Epithelial cell of proximal tubule (primary cell): ENCODE measurements around the gene FBXL20. TPM values are rescaled to one million over a fixed set of nuclear protein-coding genes. Genes with fewer than 3 reads are reported as not detected.

Source experiments
- DNase-seq: peaks from one replicate; pipeline ENCODE4 v3.0.0-alpha.2; 2011; ENCODE audit warnings: low read depth
- H3K4me3 ChIP-seq: 2 replicates; pipeline ENCODE4 v1.5.1; 2011; ENCODE audit warnings: low read depth, mild to moderate bottlenecking, low read length
- total RNA-seq: library from RNA; depleted of rRNA; stranded (reverse); fragments of >200 nt; gene quantifications from 2 replicates; pipeline ENCODE4 v1.2.3, GENCODE V29; 2015
- TF ChIP-seq, protein P1 (sequence below): conservative IDR thresholded peaks from 2 replicates; pipeline ENCODE4 v1.5.1; 2012; ENCODE audit warnings: low read depth, mild to moderate bottlenecking, low read length

FBXL20 gene
- total RNA-seq, 1 donor from 2014 or later, result 9.3 TPM

DNA sequence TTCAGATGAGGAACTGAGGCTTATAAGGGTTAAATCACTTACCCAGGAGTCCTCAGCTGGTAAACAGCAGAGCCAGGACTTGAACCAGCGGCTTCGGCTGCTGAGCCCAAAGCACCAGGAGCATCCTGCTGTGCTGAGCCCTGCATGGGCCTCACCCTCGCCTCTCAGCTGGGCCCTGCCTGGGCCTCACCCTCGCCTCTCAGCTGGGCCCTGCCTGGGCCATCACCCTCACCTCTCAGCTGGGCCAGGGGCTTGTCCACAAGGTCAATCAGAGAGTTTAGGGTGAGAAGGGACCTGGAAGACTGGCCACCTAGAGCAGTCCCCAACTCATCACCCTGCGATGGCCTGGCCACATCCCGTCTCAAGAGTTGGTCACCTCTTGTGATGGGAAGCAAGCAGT, 179.9 kb downstream of the FBXL20 start:
- no peak overlapping the region for H3K4me3 ChIP-seq
- DNase-seq, result no peak
- TF ChIP-seq, protein P1, sequence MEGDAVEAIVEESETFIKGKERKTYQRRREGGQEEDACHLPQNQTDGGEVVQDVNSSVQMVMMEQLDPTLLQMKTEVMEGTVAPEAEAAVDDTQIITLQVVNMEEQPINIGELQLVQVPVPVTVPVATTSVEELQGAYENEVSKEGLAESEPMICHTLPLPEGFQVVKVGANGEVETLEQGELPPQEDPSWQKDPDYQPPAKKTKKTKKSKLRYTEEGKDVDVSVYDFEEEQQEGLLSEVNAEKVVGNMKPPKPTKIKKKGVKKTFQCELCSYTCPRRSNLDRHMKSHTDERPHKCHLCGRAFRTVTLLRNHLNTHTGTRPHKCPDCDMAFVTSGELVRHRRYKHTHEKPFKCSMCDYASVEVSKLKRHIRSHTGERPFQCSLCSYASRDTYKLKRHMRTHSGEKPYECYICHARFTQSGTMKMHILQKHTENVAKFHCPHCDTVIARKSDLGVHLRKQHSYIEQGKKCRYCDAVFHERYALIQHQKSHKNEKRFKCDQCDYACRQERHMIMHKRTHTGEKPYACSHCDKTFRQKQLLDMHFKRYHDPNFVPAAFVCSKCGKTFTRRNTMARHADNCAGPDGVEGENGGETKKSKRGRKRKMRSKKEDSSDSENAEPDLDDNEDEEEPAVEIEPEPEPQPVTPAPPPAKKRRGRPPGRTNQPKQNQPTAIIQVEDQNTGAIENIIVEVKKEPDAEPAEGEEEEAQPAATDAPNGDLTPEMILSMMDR, result no peak

DNA sequence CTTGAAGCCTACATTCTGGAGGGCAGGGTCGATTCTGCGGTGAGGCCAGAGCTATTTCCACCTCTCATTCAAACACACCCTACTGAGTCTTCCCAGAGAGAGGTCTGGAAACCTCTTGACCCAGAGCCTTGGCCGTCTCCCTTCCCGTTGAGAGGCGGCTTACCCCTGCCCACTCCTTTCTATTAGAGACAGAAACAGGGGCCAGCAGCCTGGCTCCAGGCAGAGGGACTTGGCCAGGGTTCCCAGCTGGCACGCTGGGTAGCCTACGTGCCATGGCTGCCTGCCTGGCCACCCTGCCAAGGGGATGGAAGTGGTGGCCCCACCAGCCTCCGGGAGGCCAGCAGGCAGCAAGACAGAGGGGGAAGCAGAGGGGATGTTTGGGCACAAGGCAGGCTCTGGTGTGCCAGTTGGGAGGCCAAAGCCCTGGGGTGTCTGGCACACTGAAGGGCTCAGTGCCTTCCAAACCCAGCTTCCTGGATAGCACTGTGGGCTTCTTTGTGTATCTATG, 181.7 kb downstream of the FBXL20 start:
- TF ChIP-seq, protein P1, result no peak
- DNase-seq, result no peak
- no peak overlapping the region for H3K4me3 ChIP-seq

DNA sequence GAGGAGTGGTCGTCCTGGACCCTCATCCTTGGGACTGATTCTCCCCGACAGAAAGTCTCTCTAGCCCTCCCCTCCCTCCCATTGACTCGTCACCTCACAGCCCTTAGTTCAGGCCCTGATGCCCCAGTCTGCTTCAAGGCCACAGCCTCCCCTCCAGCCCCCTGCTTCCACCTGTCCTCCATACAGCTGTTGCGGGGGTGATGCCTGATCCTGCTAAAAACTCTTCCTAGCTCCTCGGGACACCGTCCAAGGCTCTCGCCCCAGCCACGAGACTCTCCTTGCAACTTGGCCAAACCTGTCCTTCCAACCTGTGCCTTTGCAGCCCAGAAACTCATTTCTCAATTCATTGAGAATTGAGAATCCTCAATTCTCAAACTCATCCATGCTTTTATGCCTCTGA, 182.5 kb downstream of the FBXL20 start:
- TF ChIP-seq, protein P1, result no peak
- H3K4me3 ChIP-seq, result no peak overlapping the region
- DNase-seq, result no peak

DNA sequence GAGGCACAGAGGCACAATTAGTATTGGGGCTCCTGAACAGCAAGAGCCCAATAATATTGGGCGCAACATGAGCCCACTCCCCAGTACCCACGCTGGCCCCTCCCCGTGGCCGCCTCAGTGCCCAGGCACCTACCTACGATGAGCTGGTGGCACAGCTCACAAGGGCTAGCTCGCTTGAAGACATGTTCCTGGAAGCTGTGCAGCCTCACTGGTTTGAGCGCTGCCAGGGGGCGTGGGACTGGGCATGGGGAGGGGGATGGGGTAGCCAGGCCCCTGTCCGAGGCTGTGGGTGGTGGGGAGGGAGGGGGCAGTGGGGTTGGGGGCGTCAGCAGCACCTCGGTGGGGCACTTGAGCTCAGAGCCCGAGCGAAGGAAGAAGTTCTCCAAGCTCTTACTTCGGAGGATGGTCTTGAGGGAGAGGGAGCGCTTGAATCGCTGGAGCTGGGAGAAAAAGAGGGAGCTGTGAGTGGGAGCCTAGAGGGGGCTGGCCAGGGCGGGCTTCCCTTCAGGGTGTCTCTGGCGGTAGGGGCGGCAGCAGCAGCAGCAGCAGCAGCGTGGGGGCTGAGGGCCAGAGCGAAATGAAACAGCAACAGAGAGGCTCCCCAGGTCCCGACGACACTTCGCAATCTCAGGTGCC, 183.6 kb downstream of the FBXL20 start:
- TF ChIP-seq, protein P1, result no peak
- DNase-seq, result no peak
- no peak overlapping the region for H3K4me3 ChIP-seq

DNA sequence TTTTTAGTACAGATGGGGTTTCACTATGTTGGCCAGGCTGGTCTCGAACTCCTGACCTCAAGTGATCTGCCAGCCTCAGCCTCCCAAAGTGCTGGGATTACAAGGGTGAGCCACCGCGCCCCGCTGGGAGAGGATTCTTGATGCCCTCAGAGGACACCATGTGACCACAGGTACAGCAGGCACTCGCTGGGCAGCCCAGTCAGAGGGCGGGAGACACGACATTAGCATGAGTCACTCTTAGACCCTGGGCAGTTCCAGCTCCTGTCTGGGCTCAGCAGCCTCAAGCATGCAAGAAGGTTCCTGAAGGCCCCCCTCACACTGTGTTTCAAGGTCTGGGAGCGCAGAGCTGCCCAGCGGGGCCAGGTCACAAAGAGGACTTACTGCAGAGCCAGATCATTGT, 187.6 kb downstream of the FBXL20 start:
- DNase-seq, result no peak
- TF ChIP-seq, protein P1, result no peak
- no peak overlapping the region for H3K4me3 ChIP-seq

DNA sequence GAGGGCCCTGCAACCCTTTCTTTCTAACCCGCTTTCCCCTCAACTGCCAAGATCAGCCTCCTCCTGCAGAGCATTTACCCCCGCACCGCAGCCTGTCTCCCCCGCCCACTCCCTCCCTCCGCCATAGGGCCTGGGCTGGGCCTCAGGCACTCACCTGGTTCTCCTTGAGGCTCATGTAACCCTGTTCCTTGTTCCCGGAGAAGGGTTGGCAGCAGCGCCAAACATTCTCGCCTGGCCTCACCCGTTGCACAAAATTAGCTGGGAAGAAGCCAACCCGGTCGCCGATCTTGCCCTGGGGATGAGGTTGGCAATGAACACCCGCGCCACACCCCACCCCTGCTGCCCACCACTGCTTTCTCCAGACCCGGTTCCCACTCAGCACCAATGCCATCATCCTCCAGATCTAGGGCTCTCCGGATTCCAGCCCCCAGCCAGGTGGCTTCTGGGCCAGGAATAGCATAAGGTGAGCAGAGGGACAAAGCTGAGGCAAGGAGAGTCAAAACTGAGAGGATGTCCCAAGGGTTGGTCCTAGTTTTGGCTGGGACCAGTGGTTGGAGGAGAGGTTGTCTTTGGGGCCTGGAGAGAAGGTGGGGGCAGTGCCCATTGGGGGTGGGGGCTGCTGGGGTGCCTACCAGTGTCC, 188.5 kb downstream of the FBXL20 start:
- no peak overlapping the region for H3K4me3 ChIP-seq
- no peak for DNase-seq
- TF ChIP-seq, protein P1, result no peak
